ENCODE measurements around the gene TRPV6. TPM values are rescaled to one million over a fixed set of nuclear protein-coding genes. Genes with fewer than 3 reads are reported as not detected.

The TRPV6 gene
- total RNA-seq, 1 experiment from 2014 or later: 1.7 TPM

GRCh38 chr7:142919656-142920055, 34.1 kb upstream of the TRPV6 start:
- intact Hi-C loops (cut with micrococcal nuclease): no loop called here
- DNase-seq (ENCODE audit: low read depth, low spot score) (no peak), ATAC-seq (no peak)
- H3K27ac ChIP-seq (ENCODE audit: low read depth, low read length): no peak overlapping the region
- no peaks in the 10 kb centered on the region for H3K4me1 ChIP-seq (ENCODE audit: control insufficient read depth in 1 of 2, insufficient read depth in 2 of 2, low read length in 2 of 2)
- H4K20me1 ChIP-seq (ENCODE audit: insufficient read depth): no peaks in the 10 kb centered on the region
- H2AFZ ChIP-seq (ENCODE audit: low read depth, low read length, poor library complexity, severe bottlenecking): no peak overlapping the region
- RAD21 ChIA-PET (ENCODE audit: low non-redundant PET in 1 of 2, low total read pairs in 2 of 2, uncharacterized antibody in 2 of 2, unreplicated experiment in 2 of 2): no interaction called here
- no TSS peak for BruUV-seq (replicated peaks)
- CTCF ChIA-PET: interaction anchor here (1.2 kb wide), 1 partner anchor 10 kb away, joined by 7 read pairs; no protein-coding TSS in a partner anchor
- no peak overlapping the region for H3K9ac ChIP-seq (ENCODE audit: low read length)
- H3K27me3 ChIP-seq (ENCODE audit: insufficient read depth, low read length): peaks cover 25% of the 10 kb centered on the region
- H3K79me2 ChIP-seq (ENCODE audit: insufficient read depth, low read length): no peaks in the 10 kb centered on the region
- no peak overlapping the region for H3K4me2 ChIP-seq (ENCODE audit: low read length)
- POLR2A ChIA-PET: no interaction called here
- H3K9me3 ChIP-seq (ENCODE audit: control insufficient read depth in 1 of 2, insufficient read depth in 1 of 2, low read depth in 1 of 2, low read length in 2 of 2): no peaks in the 10 kb centered on the region
- TF ChIP-seq ZBTB33 (IDR thresholded peaks at IDR 0.05; ENCODE audit: extremely low read depth, insufficient replicate concordance, low read length) (no peak), YY1 (IDR thresholded peaks at IDR 0.05; ENCODE audit: extremely low read depth, insufficient replicate concordance, low read depth, low read length) (no peak), ELF1 (IDR thresholded peaks at IDR 0.05; ENCODE audit: borderline replicate concordance, low read depth) (no peak), FOSL1 (IDR thresholded peaks at IDR 0.05; ENCODE audit: low read depth) (no peak), RAD21 (IDR thresholded peaks at IDR 0.05; ENCODE audit: low read depth) (no peak), EGR1 (IDR thresholded peaks at IDR 0.05; ENCODE audit: low read depth) (no peak), ATF3 (IDR thresholded peaks at IDR 0.05) (no peak), JUND (IDR thresholded peaks at IDR 0.05) (no peak)
- no peaks in the 10 kb centered on the region for H3K36me3 ChIP-seq (ENCODE audit: control insufficient read depth in 1 of 2, insufficient read depth in 2 of 2, low read length in 2 of 2)
- no peak overlapping the region for H3K4me3 ChIP-seq (replicated peaks in 1 of 2; ENCODE audit: low read depth in 1 of 2, low read length in 2 of 2)
- no peaks in the 10 kb centered on the region for H3K9me2 ChIP-seq (ENCODE audit: insufficient read depth)

- Histone ChIP-seq H3K4me3 (replicated peaks in 1 of 2; ENCODE audit: low read depth in 1 of 2, low read length in 2 of 2) (no peak overlapping the region), H3K9me2 (ENCODE audit: insufficient read depth) (no peaks in the 10 kb centered on the region), H3K36me3 (ENCODE audit: control insufficient read depth in 1 of 2, insufficient read depth in 2 of 2, low read length in 2 of 2) (no peaks in the 10 kb centered on the region), H3K9me3 (ENCODE audit: control insufficient read depth in 1 of 2, insufficient read depth in 1 of 2, low read depth in 1 of 2, low read length in 2 of 2) (no peaks in the 10 kb centered on the region), H3K27me3 (ENCODE audit: insufficient read depth, low read length) (peaks cover 25% of the 10 kb centered on the region), H3K79me2 (ENCODE audit: insufficient read depth, low read length) (no peaks in the 10 kb centered on the region), H2AFZ (ENCODE audit: low read depth, low read length, poor library complexity, severe bottlenecking) (no peak overlapping the region), H3K4me2 (ENCODE audit: low read length) (no peak overlapping the region), H3K27ac (ENCODE audit: low read depth, low read length) (no peak overlapping the region), H4K20me1 (ENCODE audit: insufficient read depth) (no peaks in the 10 kb centered on the region), H3K9ac (ENCODE audit: low read length) (no peak overlapping the region), H3K4me1 (ENCODE audit: control insufficient read depth in 1 of 2, insufficient read depth in 2 of 2, low read length in 2 of 2) (no peaks in the 10 kb centered on the region)
- intact Hi-C loops (cut with micrococcal nuclease): no loop called here
- DNase-seq (ENCODE audit: low read depth, low spot score) (no peak), ATAC-seq (no peak)
- ChIA-PET CTCF (interaction anchor here (1.1 to 1.2 kb wide), 2 partner anchors 9 to 42 kb away, joined by 3 to 7 read pairs; no protein-coding TSS in a partner anchor), POLR2A (no interaction called here), RAD21 (ENCODE audit: low non-redundant PET in 1 of 2, low total read pairs in 2 of 2, uncharacterized antibody in 2 of 2, unreplicated experiment in 2 of 2) (no interaction called here)
- no TSS peak for BruUV-seq (replicated peaks)
- no peak for TF ChIP-seq EZH2 (IDR thresholded peaks at IDR 0.05)
- TF ChIP-seq SRF (IDR thresholded peaks at IDR 0.05; ENCODE audit: low read depth): no peak
- no peak for TF ChIP-seq SIN3A (IDR thresholded peaks at IDR 0.05; ENCODE audit: low read depth)
These were observed 33.4 kb upstream of the TRPV6 start for GRCh38 chr7:142918901-142919300.
